ENCODE data around the gene EPB41L4B. TPM values are rescaled to one million over a fixed set of nuclear protein-coding genes. Genes with fewer than 3 reads are reported as not detected.
"Not testable (repeated sequence)": the region's sequence is repeated elsewhere in the genome, so short reads cannot be mapped to it uniquely, and the experiment has no call there.

Gene EPB41L4B
- total RNA-seq, 4 donors from 2014 or later = under 0.01 to 3.9 (median 1.5) TPM

DNA sequence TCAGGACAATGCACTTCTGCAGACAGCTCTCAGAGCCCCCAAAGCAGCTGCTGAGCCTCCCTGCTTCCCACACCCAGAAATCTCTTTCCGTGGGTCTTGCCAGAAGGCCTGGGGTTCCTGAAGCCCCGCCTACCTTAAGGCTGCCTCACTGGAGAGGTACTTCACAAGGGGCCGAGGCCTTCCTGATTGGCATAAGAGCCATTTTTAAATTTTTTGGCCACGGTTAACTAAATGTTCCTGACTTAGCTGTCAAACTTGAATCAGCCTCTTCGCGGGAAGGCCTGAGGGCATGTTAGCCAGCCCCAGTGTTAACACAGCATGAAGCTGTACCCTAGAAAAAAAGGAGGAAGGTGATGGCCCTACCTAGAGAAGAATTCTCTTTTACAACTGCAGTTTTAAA, 20.7 kb upstream of the EPB41L4B start:
- TF ChIP-seq CTCF (IDR thresholded peaks at IDR 0.05) (no peak), POLR2A (IDR thresholded peaks at IDR 0.05) (no peak)
- H3K4me3 ChIP-seq = no peak overlapping the region
- H3K27ac ChIP-seq = no peak overlapping the region
- H3K27me3 ChIP-seq = no peaks in the 10 kb centered on the region
- H3K9me3 ChIP-seq = no peaks in the 10 kb centered on the region
- no peak for DNase-seq
- H3K36me3 ChIP-seq = no peaks in the 10 kb centered on the region
- H3K4me1 ChIP-seq = no peaks in the 10 kb centered on the region
- intact Hi-C loops (cut with DNase I; ENCODE audit: low total_unique reads) = no loop called here

GRCh38 chr9:109340979-109341378, 20.1 kb upstream of the EPB41L4B start:
- H3K27me3 ChIP-seq; intact Hi-C loops (cut with DNase I; ENCODE audit: low total_unique reads); DNase-seq; H3K27ac ChIP-seq; H3K4me1 ChIP-seq; H3K36me3 ChIP-seq; H3K4me3 ChIP-seq; H3K9me3 ChIP-seq: not testable (repeated sequence)

DNA sequence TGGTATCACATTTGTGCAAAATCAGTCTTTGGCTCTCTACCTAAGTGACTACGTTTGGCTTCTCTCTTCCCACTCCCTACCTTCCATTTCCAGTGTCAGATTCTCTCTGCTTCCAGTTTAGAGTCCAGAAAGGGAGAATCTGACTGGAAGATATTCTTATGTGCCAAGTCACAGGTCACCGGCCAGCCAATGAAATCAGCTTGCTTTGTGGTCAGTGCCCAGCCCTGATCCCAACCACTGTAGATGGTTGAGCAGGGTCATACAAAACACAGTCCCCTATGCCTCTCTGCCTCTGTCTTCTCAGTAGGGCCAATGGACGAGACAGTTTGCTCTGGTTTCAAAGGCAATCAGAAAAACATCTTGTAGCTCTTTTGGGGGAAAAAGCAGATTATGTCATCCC, 15.6 kb upstream of the EPB41L4B start:
- Histone ChIP-seq H3K4me3 (no peak overlapping the region), H3K4me1 (no peaks in the 10 kb centered on the region), H3K27ac (no peak overlapping the region), H3K36me3 (no peaks in the 10 kb centered on the region), H3K27me3 (no peaks in the 10 kb centered on the region), H3K9me3 (no peaks in the 10 kb centered on the region)
- TF ChIP-seq POLR2A (IDR thresholded peaks at IDR 0.05) = no peak
- no peak for TF ChIP-seq CTCF (IDR thresholded peaks at IDR 0.05)
- no peak for DNase-seq
- intact Hi-C loops (cut with DNase I; ENCODE audit: low total_unique reads) = no loop called here

DNA sequence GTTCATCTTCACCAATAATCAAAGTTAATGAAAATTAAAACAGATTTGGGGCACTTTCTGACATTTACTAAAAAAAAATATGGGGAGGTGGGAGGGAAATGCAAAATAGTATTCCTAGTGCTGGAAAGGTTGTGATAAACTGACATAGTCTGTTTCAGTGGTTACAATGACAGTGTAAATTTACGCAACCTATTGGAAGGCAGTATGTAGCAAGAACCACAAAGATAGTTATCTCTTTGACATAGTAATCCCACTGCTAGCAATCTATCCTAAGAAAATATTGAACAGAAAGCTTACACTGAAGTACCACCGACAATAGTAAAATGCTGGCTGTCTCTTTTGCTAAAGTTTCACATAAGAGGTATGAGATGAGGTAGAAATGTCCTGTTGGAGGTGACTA, 15.1 kb upstream of the EPB41L4B start:
- Histone ChIP-seq H3K27ac (no peak overlapping the region), H3K4me1 (no peaks in the 10 kb centered on the region), H3K36me3 (no peaks in the 10 kb centered on the region), H3K4me3 (no peak overlapping the region), H3K9me3 (no peaks in the 10 kb centered on the region), H3K27me3 (no peaks in the 10 kb centered on the region)
- TF ChIP-seq CTCF (IDR thresholded peaks at IDR 0.05) (no peak), POLR2A (IDR thresholded peaks at IDR 0.05) (no peak)
- intact Hi-C loops (cut with DNase I; ENCODE audit: low total_unique reads) = no loop called here
- DNase-seq = no peak

GRCh38 chr9:109335121-109335520, 14.3 kb upstream of the EPB41L4B start:
- Histone ChIP-seq H3K27ac (no peak overlapping the region), H3K27me3 (no peaks in the 10 kb centered on the region), H3K36me3 (no peaks in the 10 kb centered on the region), H3K4me3 (no peak overlapping the region), H3K9me3 (no peaks in the 10 kb centered on the region), H3K4me1 (no peaks in the 10 kb centered on the region)
- TF ChIP-seq CTCF (IDR thresholded peaks at IDR 0.05) (no peak), POLR2A (IDR thresholded peaks at IDR 0.05) (no peak)
- DNase-seq = no peak
- intact Hi-C loops (cut with DNase I; ENCODE audit: low total_unique reads) = no loop called here

- H3K27ac ChIP-seq = no peak overlapping the region
- no peaks in the 10 kb centered on the region for H3K9me3 ChIP-seq
- H3K36me3 ChIP-seq = no peaks in the 10 kb centered on the region
- intact Hi-C loops (cut with DNase I; ENCODE audit: low total_unique reads) = no loop called here
- no peaks in the 10 kb centered on the region for H3K27me3 ChIP-seq
- no peak for DNase-seq
- no peak overlapping the region for H3K4me3 ChIP-seq
- no peak for TF ChIP-seq CTCF (IDR thresholded peaks at IDR 0.05)
- no peak for TF ChIP-seq POLR2A (IDR thresholded peaks at IDR 0.05)
- no peaks in the 10 kb centered on the region for H3K4me1 ChIP-seq
Observed at GRCh38 chr9:109331353-109331752, 10.5 kb upstream of the EPB41L4B start.
